Stimulated activated CD4-positive, alpha-beta T cell treated with anti-CD3 and anti-CD28 coated beads, Interleukin-15, amount 100 ng/mL, for 24 hours (primary cell): ENCODE data around the gene UGT1A1.

Experiments used
- DNase-seq: peaks from one replicate; pipeline ENCODE4 v3.0.0-alpha.2; 2020

The UGT1A1 gene

GRCh38 chr2:233818639-233819621, 58.9 kb downstream of the UGT1A1 start:
- no peak for DNase-seq

DNA sequence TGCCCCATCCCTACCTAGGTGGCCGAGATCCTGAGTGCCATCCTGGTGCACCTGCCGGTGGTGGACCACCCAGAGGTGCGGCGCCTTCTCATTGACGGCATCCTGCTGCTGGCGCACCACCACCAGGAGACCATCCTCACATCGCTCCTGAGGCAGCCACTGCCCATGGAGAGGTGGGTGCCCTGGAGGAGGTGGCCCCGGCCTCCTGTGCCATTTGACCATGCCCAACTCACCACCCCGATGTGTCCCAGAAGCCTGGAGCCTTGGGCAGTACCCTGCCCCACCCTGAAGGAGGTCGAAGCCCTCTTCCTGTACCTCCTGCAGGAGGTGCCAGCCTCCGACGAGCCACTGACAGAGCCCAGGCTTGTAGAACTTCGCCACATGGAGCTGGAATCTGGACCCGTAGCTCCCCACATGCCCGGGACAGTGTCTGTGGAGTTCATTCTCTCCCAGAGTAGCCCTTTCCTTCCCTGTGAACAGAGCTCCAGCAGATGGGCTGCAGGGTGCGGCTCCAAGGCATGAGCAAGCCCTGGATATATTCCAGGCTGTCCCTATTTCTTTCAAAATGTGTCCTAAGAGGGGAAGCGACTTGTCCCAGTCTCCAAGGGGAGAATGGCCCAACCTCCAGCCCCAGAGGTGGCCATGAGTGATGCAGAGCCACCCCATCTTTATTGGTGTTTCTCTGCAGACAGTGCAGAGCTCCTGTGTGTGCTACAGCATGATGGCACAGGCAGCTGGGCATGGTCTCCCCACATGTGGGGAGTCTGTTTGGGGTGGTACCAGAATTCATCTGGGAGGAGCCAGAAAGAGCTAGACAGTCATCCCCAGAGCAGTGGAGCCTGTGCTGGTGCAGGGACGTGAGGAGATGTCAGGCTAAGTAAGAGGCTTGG, 60.1 kb downstream of the UGT1A1 start:
- no peak for DNase-seq

DNA sequence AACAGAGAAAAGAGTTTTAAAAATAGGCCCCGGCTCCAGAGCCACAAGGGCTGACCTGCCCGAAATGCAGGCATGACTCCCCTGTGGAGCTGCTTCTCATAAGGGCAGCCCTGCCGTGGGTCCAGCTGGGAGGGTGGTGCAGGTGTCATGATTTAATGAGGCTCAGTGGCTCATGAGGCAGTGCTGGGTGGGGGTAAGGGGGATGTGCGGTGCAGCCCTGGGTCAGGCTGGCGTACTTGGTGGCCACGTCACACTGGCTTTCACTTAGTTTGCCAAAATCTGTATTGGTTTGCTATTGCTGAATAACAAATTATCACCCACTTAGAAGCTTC, 60.7 kb downstream of the UGT1A1 start:
- no peak for DNase-seq

GRCh38 chr2:233821196-233821595, 61.1 kb downstream of the UGT1A1 start:
- DNase-seq: no peak

DNA sequence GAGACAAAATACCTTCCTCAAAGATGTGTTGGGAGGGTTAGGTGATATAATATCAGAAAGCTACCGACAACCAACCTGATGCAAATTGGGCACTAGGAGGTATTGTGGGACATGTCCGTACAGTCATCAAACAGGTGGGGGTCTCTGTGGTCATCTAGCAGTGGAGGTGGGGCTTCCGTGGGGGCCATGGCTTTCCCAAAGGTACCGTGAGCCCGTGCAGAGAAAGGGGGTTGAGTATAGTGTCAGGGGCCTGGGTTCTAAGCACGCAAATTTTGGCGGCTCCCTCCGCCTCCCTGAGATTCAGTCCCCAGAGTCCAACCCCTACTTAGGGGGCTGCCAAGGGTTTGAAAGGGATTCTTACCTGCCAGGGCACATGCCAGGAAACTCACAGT, 61.6 kb downstream of the UGT1A1 start:
- no peak for DNase-seq

DNA sequence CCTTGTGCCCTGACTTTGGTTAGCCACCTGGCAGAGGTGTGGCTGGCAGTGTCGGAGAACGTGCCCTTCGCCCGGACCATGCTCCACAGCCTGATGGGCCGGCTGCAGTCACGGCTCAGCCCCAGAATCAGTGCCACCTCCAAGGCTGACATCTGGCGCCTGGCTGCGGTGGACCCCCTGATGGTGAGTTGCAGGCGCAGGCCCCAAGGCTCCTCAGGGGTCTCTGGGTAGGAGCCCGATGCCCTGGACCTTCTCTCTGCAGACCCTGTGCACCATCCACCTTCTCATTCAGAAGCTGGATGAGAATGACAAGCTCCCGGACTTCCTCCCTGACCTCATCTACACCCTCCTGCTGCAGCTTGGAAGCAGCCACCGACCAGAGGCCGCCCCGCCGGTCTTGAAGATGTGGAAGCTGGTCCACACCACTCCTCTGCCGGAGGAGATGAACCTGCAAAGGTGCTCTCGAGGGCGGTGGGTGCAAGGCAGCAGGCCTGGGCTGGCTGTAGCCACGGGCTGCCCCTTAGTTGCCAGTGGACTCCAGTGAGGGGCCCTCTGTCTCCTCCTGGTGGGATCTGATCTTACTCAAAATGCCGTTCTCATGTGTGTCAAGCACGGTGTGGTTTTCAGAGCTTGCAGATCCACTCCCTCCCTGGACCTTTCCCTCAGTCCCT, 62.2 kb downstream of the UGT1A1 start:
- DNase-seq: no peak
